Tongue (tissue), 2 donors: ENCODE measurements around the gene PHC2. TPM values are rescaled to one million over a fixed set of nuclear protein-coding genes. Genes with fewer than 3 reads are reported as not detected.

ENCODE experiments used
- DNase-seq: peaks from one replicate; pipeline ENCODE4 v3.0.0-alpha.2; 2015
- total RNA-seq: library from RNA; depleted of rRNA; stranded (reverse); fragments of >200 nt; gene quantifications from one replicate; pipeline ENCODE4 v1.2.3, GENCODE V29; 2014

The PHC2 gene
- total RNA-seq, 1 donor from 2014 or later = 75.1 TPM

DNA sequence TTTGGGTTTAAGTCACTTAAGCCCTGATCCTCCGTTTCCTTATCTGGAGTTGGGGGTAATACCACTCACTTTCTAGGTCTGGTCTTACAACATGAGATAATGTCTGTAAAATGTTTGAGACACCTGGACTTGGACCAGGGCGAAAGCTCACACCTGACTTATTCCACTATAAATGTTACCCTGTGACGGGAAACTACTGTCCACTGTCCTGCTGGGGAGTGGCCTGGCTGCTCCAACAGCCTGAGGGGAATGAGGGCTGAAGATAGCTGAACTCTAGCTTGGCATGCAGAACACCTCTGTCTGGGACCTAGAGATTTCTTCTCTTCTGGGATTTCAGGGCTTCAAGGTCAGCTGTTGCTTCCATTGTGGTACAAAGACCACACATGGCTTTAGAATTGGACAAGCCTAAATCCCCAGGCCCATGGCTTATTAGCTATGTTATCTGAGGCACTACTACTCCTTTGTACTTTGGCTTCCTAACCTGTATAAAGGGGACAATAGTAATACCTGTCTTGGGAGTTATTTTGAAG lies 100.5 kb downstream of the PHC2 start:
- DNase-seq = no peak

DNA sequence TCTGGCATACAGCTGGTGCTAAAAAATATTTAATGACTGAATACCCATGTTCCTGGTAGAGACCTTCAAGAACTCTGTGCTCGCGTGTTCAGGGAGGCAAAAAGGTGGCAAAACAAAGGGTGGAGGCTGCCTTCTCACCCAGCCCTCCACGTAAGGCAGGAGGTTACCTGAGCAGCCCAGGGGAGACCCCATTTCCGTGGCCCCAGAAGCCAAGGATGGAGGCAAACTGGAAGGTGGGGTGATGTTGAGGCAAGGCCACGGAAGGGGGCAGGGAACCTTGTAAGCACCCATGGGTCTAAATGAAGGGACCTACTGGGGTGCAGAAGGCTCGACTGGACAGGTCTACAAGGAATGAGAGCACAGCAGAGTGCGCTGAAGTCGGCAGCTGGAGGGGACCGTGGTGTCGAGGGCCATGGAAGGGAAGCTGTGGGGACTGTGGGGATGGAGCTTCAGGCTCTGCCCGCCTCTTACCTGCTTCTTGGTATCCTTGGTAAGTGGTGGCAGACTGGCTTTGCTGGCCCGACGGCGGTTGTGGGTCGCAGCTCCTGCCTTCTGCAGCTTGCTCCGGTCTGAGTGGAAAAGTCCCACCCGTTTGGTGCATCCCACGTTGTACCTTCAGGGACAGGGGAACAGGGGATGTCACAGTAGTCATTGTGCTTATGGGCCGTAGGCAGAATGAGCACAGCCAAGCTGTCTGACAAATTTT lies 101.1 kb downstream of the PHC2 start:
- DNase-seq = no peak

- no peak for DNase-seq
Observed at GRCh38 chr1:33328817-33329216, 102.1 kb downstream of the PHC2 start.

DNA sequence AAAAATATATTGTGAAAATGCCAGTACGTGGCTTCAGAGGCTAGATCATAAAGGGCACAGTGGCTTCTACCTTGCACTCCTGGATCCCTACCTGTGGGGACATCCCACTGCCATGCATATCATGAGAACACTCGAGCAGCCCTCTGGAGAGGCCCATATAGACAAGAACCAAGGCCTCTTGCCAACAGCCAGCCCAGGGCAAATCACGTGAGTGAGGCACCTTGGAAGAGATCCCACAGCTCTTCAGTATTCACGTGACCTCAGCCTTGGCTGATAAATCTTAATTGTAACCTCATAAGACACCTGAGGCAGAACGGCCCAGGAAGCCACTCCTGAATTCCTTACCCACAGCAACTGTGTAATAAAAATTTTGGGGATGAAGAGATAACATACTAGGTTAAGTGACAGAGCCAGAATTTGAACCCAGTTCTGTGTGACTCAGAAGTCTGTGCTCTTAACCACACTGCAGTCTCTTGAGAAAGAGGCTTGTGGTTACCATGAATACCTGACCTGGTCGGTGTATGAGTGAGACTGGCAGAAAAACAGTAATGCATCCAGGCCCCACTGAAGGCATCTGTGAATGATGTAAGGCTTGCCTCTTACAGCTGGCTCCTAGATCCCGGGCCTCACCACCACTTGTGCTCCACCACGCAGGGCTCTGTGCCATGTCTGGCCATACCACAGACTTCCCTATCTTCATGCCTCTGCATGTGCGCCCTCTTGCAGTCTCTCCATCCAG lies 103.1 kb downstream of the PHC2 start:
- no peak for DNase-seq

DNA sequence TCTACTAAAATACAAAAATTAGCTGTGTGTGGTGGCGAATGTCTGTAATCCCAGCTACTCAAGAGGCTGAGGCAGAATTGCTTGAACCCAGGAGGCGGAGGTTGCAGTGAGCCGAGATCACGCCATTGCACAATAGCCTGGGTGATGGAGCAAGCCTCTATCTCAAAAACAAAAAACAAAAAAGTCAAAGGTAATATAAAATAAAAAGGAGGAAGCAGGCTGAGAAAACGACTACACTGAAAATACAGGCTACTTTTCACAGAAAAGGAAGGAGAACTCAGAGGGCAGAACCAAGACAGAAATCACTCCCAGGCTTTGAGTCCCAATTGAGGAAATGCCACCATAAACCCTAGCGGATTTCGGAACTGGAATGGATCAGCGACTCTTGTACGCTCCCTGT lies 104.1 kb downstream of the PHC2 start:
- no peak for DNase-seq

DNA sequence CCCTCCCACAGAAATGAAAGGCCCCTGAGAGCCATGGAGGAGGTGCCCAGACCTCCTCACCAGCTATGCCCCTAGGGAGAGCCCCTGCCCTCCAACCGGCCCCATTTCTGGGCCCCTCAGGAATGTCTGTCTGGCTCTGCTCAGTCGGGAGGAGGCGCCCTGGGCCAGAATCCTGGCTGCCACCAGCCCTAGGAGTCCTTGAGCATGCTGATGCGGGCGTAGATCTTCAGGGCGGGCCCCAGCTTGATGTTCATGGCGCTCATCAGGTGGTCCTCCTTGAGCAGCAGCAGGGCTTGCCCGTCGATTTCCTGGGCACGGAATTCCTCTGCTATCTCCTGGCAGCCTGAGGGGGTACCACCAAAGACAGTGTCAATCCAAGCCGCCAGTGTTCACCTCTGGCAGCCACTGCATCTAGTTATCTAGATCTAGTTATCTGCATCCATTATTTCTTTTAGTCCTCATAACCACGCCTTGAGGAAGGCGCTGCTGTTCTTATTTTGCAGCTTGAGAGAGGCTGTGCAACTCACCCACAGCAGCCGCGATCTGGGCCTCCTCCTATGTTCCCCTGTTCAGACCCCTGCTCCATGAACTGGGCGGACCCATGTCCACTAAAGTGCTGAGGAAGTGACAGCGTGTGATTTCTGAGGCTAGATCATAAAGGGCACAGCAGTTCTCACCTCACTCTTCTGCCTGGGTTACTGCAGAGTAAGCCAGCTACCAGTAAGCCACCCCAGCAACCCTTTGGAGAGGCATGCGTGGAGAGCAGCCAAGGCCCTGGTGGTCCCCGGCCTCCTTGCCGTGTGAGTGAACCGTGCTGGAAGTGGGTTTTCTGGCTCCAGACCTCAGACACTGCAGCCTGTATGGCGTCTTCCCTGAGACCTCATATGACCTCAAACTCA lies 106.0 kb downstream of the PHC2 start:
- no peak for DNase-seq

- no peak for DNase-seq
Observed at GRCh38 chr1:33323663-33324477, 107.0 kb downstream of the PHC2 start.

GRCh38 chr1:33322870-33323585 lies 107.9 kb downstream of the PHC2 start:
- DNase-seq = no peak

- no peak for DNase-seq
Observed at GRCh38 chr1:33322109-33322508, 108.8 kb downstream of the PHC2 start.

DNA sequence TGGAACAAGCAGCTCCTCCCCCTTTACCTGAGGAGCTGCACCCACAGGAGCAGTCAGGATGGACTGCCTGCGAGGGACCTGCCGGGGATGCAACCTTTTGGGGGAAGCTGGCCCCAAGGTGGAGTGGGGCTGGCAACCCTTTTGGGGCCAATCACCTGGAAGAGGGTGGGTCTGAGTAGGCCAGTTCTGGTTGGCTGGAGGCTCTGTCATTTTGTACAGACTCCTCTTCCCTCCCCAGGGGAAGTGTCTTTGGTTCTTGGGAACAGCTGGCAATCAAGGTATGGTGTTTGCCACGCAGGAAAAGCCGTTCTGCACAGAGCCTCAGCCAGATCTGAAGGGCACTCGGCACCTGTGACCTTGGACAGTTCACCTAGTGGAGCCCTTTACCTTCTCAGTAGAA lies 109.7 kb downstream of the PHC2 start:
- no peak for DNase-seq

DNA sequence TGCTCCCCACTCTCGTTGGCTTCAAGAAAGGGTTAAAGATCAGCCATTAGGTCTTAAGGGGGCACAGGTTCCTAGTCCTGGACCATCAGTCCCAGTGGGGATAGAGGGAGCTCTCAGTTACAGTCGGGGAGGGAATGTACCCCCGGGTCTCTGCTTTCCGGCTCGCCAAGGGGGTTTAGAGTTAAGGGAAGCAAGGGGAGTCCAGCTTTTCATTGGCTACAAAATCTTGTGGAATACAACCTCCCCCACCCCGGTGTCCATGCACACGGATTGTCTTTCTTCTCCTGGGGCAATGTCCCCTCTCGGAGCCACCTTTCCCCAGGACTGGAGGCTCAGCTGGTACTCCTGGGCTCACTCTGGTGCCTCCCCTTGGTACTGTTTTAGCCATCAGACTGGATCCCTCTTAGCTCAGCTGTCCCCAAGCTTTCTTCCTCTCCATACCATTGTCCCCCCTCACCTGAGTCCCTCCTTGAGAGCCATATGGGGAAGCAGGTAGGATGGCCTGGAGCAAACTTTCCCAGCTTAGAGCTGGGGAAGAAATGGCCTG lies 110.2 kb downstream of the PHC2 start, which contains the start of gene A3GALT2:
A3GALT2 (minus strand) TSS at position 480 of the 547 bp plus-strand sequence; CDS start at position 480, 0 bp downstream.
- no peak for DNase-seq

- no peak for DNase-seq
Observed at GRCh38 chr1:33319949-33320618, 110.8 kb downstream of the PHC2 start.

- DNase-seq = no peak
Observed at GRCh38 chr1:33319186-33319948, 111.5 kb downstream of the PHC2 start.

DNA sequence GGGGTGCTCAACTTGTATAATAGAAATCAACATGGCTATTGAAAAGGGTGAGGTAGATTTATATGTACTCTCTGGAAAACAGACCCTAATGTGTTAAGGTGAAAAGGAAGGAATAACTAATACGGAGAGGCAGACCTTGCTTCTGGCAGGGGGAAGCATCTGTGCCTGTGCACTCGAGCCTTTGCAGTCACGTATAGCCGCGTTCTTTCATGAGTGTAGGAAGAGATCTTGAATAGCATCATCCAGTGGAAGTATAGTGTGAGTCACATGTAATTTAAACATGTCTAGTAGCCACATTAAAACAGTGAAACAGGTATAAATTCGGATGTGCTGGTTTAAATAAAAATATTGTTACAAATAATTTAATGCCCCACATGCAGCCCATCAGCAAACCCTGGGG lies 112.9 kb downstream of the PHC2 start:
- DNase-seq = no peak

DNA sequence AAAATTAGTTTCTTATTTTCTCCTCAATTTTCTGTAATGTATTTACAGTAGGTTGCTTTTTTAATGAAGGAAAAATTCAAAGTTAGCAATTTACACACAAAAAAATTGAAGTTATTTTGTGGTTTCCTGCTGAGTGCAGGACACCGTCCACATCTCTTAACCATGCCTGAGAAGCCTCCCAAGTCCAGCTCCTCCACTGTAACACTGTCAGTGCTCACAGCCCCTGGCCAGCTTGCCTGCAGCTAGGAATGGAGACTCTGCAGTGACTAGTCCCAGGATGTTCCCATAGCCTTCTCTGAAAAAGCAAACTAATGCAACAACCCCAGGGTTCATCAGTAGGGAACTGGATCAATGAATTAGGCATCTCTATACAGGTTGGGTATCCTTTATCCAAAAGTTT lies 113.5 kb downstream of the PHC2 start:
- DNase-seq = no peak

DNA sequence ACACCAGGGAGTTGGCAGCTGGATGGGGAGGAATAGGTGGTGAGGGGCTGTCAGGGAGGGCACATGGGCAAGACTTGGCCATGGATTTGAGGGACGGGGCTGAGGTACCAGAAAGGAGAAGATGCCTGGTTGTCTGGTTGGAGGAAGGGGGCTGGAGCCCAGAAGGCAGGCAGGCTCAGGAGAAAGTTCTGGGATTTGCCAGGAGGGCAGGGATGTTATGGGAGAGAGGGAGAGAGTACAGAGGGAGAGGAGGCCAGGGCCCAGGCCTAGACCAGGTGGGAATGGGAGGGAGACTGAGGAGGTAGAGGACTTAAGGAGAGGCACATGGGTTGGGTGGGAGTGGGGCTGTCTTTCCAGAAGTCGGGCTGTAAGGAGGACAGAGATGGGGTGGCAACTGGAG lies 114.3 kb downstream of the PHC2 start:
- DNase-seq = no peak

- DNase-seq = no peak
Observed at GRCh38 chr1:33314416-33314815, 116.5 kb downstream of the PHC2 start.

GRCh38 chr1:33312413-33312749 lies 118.5 kb downstream of the PHC2 start:
- no peak for DNase-seq

- DNase-seq = no peak
Observed at GRCh38 chr1:33311706-33312412, 119.0 kb downstream of the PHC2 start.
